HFFc6 (cell line): ENCODE measurements around the gene VTCN1. TPM values are rescaled to one million over a fixed set of nuclear protein-coding genes. Genes with fewer than 3 reads are reported as not detected.
"Not testable (repeated sequence)": the region's sequence is repeated elsewhere in the genome, so short reads cannot be mapped to it uniquely, and the experiment has no call there.

Source experiments
- DNase-seq: peaks from one replicate; pipeline ENCODE4 v3.0.0-alpha.2; 2018
- H3K27ac Mint-ChIP-seq: 2 replicates; pipeline ENCODE4 v1.8.0; 2020; ENCODE audit warnings: mild to moderate bottlenecking, mixed read lengths
- H3K27me3 Mint-ChIP-seq: 2 replicates; pipeline ENCODE4 v1.8.0; 2021; ENCODE audit warnings: mild to moderate bottlenecking, moderate library complexity, mixed read lengths; ENCODE audit not compliant: insufficient read depth
- H3K36me3 Mint-ChIP-seq: 2 replicates; pipeline ENCODE4 v1.8.0; 2021; ENCODE audit warnings: low read depth, mixed read lengths
- H3K4me1 Mint-ChIP-seq: 2 replicates; pipeline ENCODE4 v1.8.0; 2020; ENCODE audit warnings: low read depth, mixed read lengths
- H3K4me3 Mint-ChIP-seq: 2 replicates; pipeline ENCODE4 v1.8.0; 2020; ENCODE audit warnings: mild to moderate bottlenecking, moderate library complexity, mixed read lengths
- H3K9me3 Mint-ChIP-seq: 2 replicates; pipeline ENCODE4 v1.8.0; 2020; ENCODE audit warnings: mild to moderate bottlenecking, mixed read lengths
- CTCF ChIP-seq: fragments of 200-600 bp; sonication (generic); IDR thresholded peaks from 2 replicates; pipeline ENCODE4 v1.5.0; 2021; ENCODE audit warnings: antibody characterized with exemption, mild to moderate bottlenecking
- total RNA-seq, 6 experiments: library from RNA; stranded (reverse); fragmentation: NEBNext Ultra II Directional; extraction: Animal tissue kit (Norgen Biotek cat#: 25700); gene quantifications; 2 replicates in 1 of 6; 3 replicates in 5 of 6; pipeline ENCODE4 v1.2.3, GENCODE V29; 2021

VTCN1 gene
- total RNA-seq, 6 experiments from 2014 or later = not detected

GRCh38 chr1:117161887-117162286, 48.8 kb downstream of the VTCN1 start:
- no peaks in the 10 kb centered on the region; the same call in 1 of the 2 replicates for H3K36me3 Mint-ChIP-seq
- no peak overlapping the region for H3K27ac Mint-ChIP-seq
- DNase-seq = no peak
- H3K9me3 Mint-ChIP-seq = 0 out of 2 replicates have a peak, but pooled peaks cover 4% of the 10 kb centered on the region
- H3K27me3 Mint-ChIP-seq = peaks cover 16% of the 10 kb centered on the region
- TF ChIP-seq CTCF = no peak
- no peak overlapping the region for H3K4me3 Mint-ChIP-seq
- H3K4me1 Mint-ChIP-seq = peaks cover 16% of the 10 kb centered on the region

- not testable (repeated sequence) for H3K4me3 Mint-ChIP-seq, H3K27me3 Mint-ChIP-seq
- H3K4me1 Mint-ChIP-seq = peaks cover 43% of the 10 kb centered on the region
Measured at GRCh38 chr1:117151305-117151704, 59.4 kb downstream of the VTCN1 start.

GRCh38 chr1:117150316-117150715, 60.4 kb downstream of the VTCN1 start:
- Mint-ChIP-seq H3K36me3 (peaks cover 7% of the 10 kb centered on the region; the same call in 1 of the 2 replicates), H3K9me3 (peaks cover 9% of the 10 kb centered on the region; the same call in 1 of the 2 replicates), H3K27ac (no peak overlapping the region), H3K4me3 (no peak overlapping the region), H3K4me1 (peaks cover 50% of the 10 kb centered on the region), H3K27me3 (no peaks in the 10 kb centered on the region; the same call in 1 of the 2 replicates)
- DNase-seq = no peak
- peak; percentile 26; the same call in 1 of the 2 replicates for TF ChIP-seq CTCF

More at GRCh38 chr1:117151305-117151704, 59.4 kb downstream of the VTCN1 start:
- H3K9me3 Mint-ChIP-seq, H3K36me3 Mint-ChIP-seq, H3K27ac Mint-ChIP-seq, DNase-seq: not testable (repeated sequence)

GRCh38 chr1:117147856-117148588, 62.7 kb downstream of the VTCN1 start:
- Mint-ChIP-seq H3K4me1 (peaks cover 70% of the 10 kb centered on the region), H3K4me3 (peak overlapping the region; percentile 81), H3K27ac (peak overlapping the region; percentile 93), H3K27me3 (no peaks in the 10 kb centered on the region; the same call in 1 of the 2 replicates), H3K9me3 (peaks cover 9% of the 10 kb centered on the region; the same call in 1 of the 2 replicates), H3K36me3 (peaks cover 7% of the 10 kb centered on the region; the same call in 1 of the 2 replicates)
- TF ChIP-seq CTCF = no peak
- DNase-seq = peak; percentile 92

GRCh38 chr1:117147341-117147831, 63.3 kb downstream of the VTCN1 start:
- peak overlapping the region; percentile 93 for H3K27ac Mint-ChIP-seq
- no peak for DNase-seq
- TF ChIP-seq CTCF = no peak
- no peaks in the 10 kb centered on the region; the same call in 1 of the 2 replicates for H3K27me3 Mint-ChIP-seq
- peaks cover 7% of the 10 kb centered on the region; the same call in 1 of the 2 replicates for H3K36me3 Mint-ChIP-seq
- peak overlapping the region; percentile 81 for H3K4me3 Mint-ChIP-seq
- peaks cover 9% of the 10 kb centered on the region; the same call in 1 of the 2 replicates for H3K9me3 Mint-ChIP-seq
- H3K4me1 Mint-ChIP-seq = peaks cover 76% of the 10 kb centered on the region
